WTC11 (cell line): ENCODE results near the gene PNP.

Source experiments
- ATF1 ChIP-seq: sonication (generic); formaldehyde crosslinking; IDR thresholded peaks from 2 replicates; pipeline ENCODE4 v1.8.1; 2023; ENCODE audit warnings: mild to moderate bottlenecking, moderate library complexity, missing genetic modification reagents
- CTCF ChIP-seq: fragments of 200-600 bp; IDR thresholded peaks from 2 replicates; pipeline ENCODE4 v1.8.0; 2022; ENCODE audit warnings: antibody characterized with exemption
- E2F5 ChIP-seq: sonication (generic); formaldehyde crosslinking; IDR thresholded peaks from 2 replicates; pipeline ENCODE4 v1.8.1; 2022; ENCODE audit warnings: mild to moderate bottlenecking, moderate library complexity, missing genetic modification reagents
- ELF4 ChIP-seq: sonication (generic); formaldehyde crosslinking; IDR thresholded peaks from 2 replicates; pipeline ENCODE4 v1.8.1; 2022; ENCODE audit warnings: low read depth, mild to moderate bottlenecking, moderate library complexity, missing genetic modification reagents
- TEAD1 ChIP-seq: sonication (generic); formaldehyde crosslinking; IDR thresholded peaks from 2 replicates; pipeline ENCODE4 v1.8.0; 2022; ENCODE audit warnings: mild to moderate bottlenecking, missing genetic modification reagents
- ZBTB21 ChIP-seq: sonication (generic); formaldehyde crosslinking; IDR thresholded peaks from 2 replicates; pipeline ENCODE4 v1.8.1; 2023; ENCODE audit warnings: mild to moderate bottlenecking, missing genetic modification reagents, borderline replicate concordance
- ZBTB43 ChIP-seq: sonication (generic); formaldehyde crosslinking; IDR thresholded peaks from 2 replicates; pipeline ENCODE4 v1.8.1; 2023; ENCODE audit warnings: mild to moderate bottlenecking, missing genetic modification reagents
- ZNF423 ChIP-seq: fragments of 250-450 bp; sonication (Bioruptor Pico); IDR thresholded peaks from 2 replicates; pipeline ENCODE4 v2.1.2; 2022; ENCODE audit warnings: mild to moderate bottlenecking, moderate library complexity
- ZNF671 ChIP-seq: fragments of 250-450 bp; sonication (Bioruptor Pico); IDR thresholded peaks from 2 replicates; pipeline ENCODE4 v1.8.0; 2021; ENCODE audit warnings: mild to moderate bottlenecking
- TF ChIP-seq, protein P1 (sequence below): sonication (generic); formaldehyde crosslinking; IDR thresholded peaks from 2 replicates; pipeline ENCODE4 v1.8.1; 2022; ENCODE audit warnings: low read depth, missing genetic modification reagents, borderline replicate concordance
- TF ChIP-seq, protein P2 (sequence below): sonication (generic); formaldehyde crosslinking; IDR thresholded peaks from 2 replicates; pipeline ENCODE4 v1.8.0; 2022; ENCODE audit warnings: mild to moderate bottlenecking, missing genetic modification reagents
- TF ChIP-seq, protein P3 (sequence below): sonication (generic); formaldehyde crosslinking; IDR thresholded peaks from 2 replicates; pipeline ENCODE4 v1.8.1; 2022; ENCODE audit warnings: missing genetic modification reagents, borderline replicate concordance

- TF ChIP-seq ZNF423 (CRISPR knock-in tag) (no peak), ZNF671 (CRISPR knock-in tag) (no peak), TEAD1 (CRISPR knock-in tag) (no peak), ATF1 (no peak), E2F5 (CRISPR knock-in tag) (no peak), CTCF (no peak), ELF4 (CRISPR knock-in tag) (no peak), ZBTB21 (CRISPR knock-in tag) (no peak), ZBTB43 (CRISPR knock-in tag) (no peak)
- TF ChIP-seq, protein P1, sequence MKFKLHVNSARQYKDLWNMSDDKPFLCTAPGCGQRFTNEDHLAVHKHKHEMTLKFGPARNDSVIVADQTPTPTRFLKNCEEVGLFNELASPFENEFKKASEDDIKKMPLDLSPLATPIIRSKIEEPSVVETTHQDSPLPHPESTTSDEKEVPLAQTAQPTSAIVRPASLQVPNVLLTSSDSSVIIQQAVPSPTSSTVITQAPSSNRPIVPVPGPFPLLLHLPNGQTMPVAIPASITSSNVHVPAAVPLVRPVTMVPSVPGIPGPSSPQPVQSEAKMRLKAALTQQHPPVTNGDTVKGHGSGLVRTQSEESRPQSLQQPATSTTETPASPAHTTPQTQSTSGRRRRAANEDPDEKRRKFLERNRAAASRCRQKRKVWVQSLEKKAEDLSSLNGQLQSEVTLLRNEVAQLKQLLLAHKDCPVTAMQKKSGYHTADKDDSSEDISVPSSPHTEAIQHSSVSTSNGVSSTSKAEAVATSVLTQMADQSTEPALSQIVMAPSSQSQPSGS (CRISPR knock-in tag): no peak
- TF ChIP-seq, protein P2, sequence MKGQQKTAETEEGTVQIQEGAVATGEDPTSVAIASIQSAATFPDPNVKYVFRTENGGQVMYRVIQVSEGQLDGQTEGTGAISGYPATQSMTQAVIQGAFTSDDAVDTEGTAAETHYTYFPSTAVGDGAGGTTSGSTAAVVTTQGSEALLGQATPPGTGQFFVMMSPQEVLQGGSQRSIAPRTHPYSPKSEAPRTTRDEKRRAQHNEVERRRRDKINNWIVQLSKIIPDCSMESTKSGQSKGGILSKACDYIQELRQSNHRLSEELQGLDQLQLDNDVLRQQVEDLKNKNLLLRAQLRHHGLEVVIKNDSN (CRISPR knock-in tag): no peak
- TF ChIP-seq, protein P3, sequence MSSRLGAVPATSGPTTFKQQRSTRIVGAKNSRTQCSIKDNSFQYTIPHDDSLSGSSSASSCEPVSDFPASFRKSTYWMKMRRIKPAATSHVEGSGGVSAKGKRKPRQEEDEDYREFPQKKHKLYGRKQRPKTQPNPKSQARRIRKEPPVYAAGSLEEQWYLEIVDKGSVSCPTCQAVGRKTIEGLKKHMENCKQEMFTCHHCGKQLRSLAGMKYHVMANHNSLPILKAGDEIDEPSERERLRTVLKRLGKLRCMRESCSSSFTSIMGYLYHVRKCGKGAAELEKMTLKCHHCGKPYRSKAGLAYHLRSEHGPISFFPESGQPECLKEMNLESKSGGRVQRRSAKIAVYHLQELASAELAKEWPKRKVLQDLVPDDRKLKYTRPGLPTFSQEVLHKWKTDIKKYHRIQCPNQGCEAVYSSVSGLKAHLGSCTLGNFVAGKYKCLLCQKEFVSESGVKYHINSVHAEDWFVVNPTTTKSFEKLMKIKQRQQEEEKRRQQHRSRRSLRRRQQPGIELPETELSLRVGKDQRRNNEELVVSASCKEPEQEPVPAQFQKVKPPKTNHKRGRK (CRISPR knock-in tag): no peak
Measured at GRCh38 chr14:20436363-20436755, 32.8 kb upstream of the PNP start.
